Endothelial cell of umbilical vein (primary cell): Measurements from ENCODE around the gene B9D1.

Experiments used
- CTCF ChIP-seq, 2 donors: IDR thresholded peaks; 1 replicate in 1 of 2; 2 replicates in 1 of 2; pipeline ENCODE4 v1.5.1; 2011; ENCODE audit warnings: low read length in 2 of 2, mild to moderate bottlenecking in 2 of 2, moderate library complexity in 2 of 2, control low read depth in 1 of 2, inconsistent platforms in 1 of 2, low read depth in 1 of 2; ENCODE audit not compliant: insufficient read depth in 1 of 2; ENCODE audit errors: extremely low read depth in 1 of 2
- EZH2 ChIP-seq: IDR thresholded peaks from 2 replicates; pipeline ENCODE4 v1.6.1; 2012; ENCODE audit warnings: borderline replicate concordance, low read depth, mild to moderate bottlenecking, moderate library complexity, low read length, inconsistent platforms; ENCODE audit not compliant: severe bottlenecking
- POLR2A ChIP-seq: IDR thresholded peaks from 2 replicates; pipeline ENCODE4 v1.6.1; 2012; ENCODE audit warnings: low read depth, mild to moderate bottlenecking, control low read depth, low read length
- POLR2AphosphoS5 ChIP-seq: IDR thresholded peaks from 2 replicates; pipeline ENCODE4 v1.6.1; 2012; ENCODE audit warnings: low read depth, mild to moderate bottlenecking, control low read depth, low read length, moderate library complexity; ENCODE audit not compliant: insufficient read depth

GRCh38 chr17:19402171-19402570 is 39.6 kb upstream of the B9D1 start:
- TF ChIP-seq POLR2A, result no peak
- TF ChIP-seq POLR2AphosphoS5, result no peak
- no peak for TF ChIP-seq EZH2
- no peak for TF ChIP-seq CTCF (IDR thresholded peaks at IDR 0.05; ENCODE audit: extremely low read depth in 1 of 2, insufficient read depth in 1 of 2, low read depth in 1 of 2, low read length in 2 of 2)
